Activated CD8-positive, alpha-beta T cell treated with anti-CD3 and anti-CD28 coated beads for 36 hours (primary cell): ENCODE measurements around the gene SRGAP1. TPM values are rescaled to one million over a fixed set of nuclear protein-coding genes. Genes with fewer than 3 reads are reported as not detected.

Experiments used
- ATAC-seq: fragments of 200-7000 bp; cut with Tn5 transposase; one replicate; pipeline ENCODE4 v1.10.0; 2021; ENCODE audit warnings: mild to moderate bottlenecking, moderate library complexity
- CTCF ChIA-PET: fragments of 350-600 bp; sonication (Branson Sonifier 250); formaldehyde crosslinking; loops from one replicate; lab custom pipeline; 2021; ENCODE audit warnings: antibody characterized with exemption; lab: Charles Lee
- POLR2A ChIA-PET: fragments of 350-600 bp; sonication (Branson Sonifier 250); formaldehyde crosslinking; loops from one replicate; lab custom pipeline; 2021; ENCODE audit warnings: antibody characterized with exemption; lab: Charles Lee
- DNase-seq: peaks from one replicate; pipeline ENCODE4 v3.0.0-alpha.2; 2020
- H3K27ac Mint-ChIP-seq: one replicate; pipeline ENCODE4 v1.8.0; 2021; ENCODE audit warnings: mild to moderate bottlenecking, mixed read lengths
- H3K27me3 Mint-ChIP-seq: one replicate; pipeline ENCODE4 v1.8.0; 2021; ENCODE audit warnings: mixed read lengths
- H3K36me3 Mint-ChIP-seq: one replicate; pipeline ENCODE4 v1.8.0; 2021; ENCODE audit warnings: low read depth, mixed read lengths
- H3K4me1 Mint-ChIP-seq: one replicate; pipeline ENCODE4 v1.8.0; 2021; ENCODE audit warnings: low read depth, mixed read lengths
- H3K4me3 Mint-ChIP-seq: one replicate; pipeline ENCODE4 v1.8.0; 2021; ENCODE audit warnings: mild to moderate bottlenecking, moderate library complexity, mixed read lengths
- H3K9me3 Mint-ChIP-seq: one replicate; pipeline ENCODE4 v1.8.0; 2021; ENCODE audit warnings: mixed read lengths
- intact Hi-C: fragments of 100-400 bp; cut with micrococcal nuclease; formaldehyde crosslinking; loops from one replicate; pipeline ENCODE4 v1.10.0; 2022
- total RNA-seq, 2 experiments: library from RNA; stranded (reverse); gene quantifications; one replicate each; pipeline ENCODE4 v1.2.3, GENCODE V29; 2021
- TF ChIP-seq, protein P1 (sequence below): fragments of 200-600 bp; IDR thresholded peaks from one replicate; pipeline ENCODE4 v1.8.0; 2022; ENCODE audit warnings: antibody characterized with exemption, mild to moderate bottlenecking

The SRGAP1 gene
- total RNA-seq, 2 experiments from 2014 or later = 0.02 to 0.07 TPM

DNA sequence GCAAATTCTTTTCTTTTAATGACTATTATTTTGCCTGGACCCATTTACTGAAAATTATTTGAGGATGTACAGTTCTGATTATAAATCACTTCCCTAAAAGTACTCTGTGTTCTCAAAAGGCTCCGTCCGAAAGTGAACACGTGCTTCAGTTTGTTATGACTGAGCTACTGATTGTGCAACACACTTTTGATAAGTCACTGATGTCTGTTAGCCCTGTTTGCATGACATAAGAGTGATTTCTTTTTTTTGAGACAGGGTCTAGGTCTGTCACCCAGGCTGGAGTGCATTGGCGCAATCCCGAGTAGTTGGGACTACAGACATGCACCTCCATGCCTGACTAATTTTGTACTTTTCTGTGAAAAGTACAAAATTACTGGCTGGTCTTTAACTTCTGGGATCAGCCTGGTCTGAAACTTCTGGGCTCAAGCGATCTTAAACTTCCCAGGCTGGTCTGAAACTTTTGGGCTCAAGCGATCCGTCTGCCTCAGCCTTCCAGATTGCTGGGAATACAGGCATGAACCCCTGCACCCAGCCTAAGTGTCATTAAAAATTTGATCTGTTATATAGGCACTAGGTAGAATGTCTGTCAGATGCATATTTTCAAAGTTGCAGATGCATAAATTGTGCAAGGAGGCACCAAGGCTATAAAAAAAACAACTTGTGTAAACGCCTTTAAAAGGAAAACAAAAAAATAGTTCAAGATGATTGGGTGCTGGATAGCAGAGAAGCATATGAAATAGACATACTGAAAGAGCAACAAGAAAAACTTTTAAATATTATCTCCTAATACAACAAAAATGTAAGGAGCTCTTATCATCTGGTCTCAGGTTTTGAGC lies 111.5 kb downstream of the SRGAP1 start:
- TF ChIP-seq, protein P1, sequence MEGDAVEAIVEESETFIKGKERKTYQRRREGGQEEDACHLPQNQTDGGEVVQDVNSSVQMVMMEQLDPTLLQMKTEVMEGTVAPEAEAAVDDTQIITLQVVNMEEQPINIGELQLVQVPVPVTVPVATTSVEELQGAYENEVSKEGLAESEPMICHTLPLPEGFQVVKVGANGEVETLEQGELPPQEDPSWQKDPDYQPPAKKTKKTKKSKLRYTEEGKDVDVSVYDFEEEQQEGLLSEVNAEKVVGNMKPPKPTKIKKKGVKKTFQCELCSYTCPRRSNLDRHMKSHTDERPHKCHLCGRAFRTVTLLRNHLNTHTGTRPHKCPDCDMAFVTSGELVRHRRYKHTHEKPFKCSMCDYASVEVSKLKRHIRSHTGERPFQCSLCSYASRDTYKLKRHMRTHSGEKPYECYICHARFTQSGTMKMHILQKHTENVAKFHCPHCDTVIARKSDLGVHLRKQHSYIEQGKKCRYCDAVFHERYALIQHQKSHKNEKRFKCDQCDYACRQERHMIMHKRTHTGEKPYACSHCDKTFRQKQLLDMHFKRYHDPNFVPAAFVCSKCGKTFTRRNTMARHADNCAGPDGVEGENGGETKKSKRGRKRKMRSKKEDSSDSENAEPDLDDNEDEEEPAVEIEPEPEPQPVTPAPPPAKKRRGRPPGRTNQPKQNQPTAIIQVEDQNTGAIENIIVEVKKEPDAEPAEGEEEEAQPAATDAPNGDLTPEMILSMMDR = no peak
- Mint-ChIP-seq H3K27ac (no peak overlapping the region), H3K9me3 (no peaks in the 10 kb centered on the region), H3K4me1 (no peaks in the 10 kb centered on the region), H3K4me3 (no peak overlapping the region), H3K27me3 (peaks cover 3% of the 10 kb centered on the region), H3K36me3 (no peaks in the 10 kb centered on the region)
- DNase-seq (no peak), ATAC-seq (no peak)
- intact Hi-C loops = no loop called here
- ChIA-PET CTCF (no interaction called here), POLR2A (no interaction called here)

DNA sequence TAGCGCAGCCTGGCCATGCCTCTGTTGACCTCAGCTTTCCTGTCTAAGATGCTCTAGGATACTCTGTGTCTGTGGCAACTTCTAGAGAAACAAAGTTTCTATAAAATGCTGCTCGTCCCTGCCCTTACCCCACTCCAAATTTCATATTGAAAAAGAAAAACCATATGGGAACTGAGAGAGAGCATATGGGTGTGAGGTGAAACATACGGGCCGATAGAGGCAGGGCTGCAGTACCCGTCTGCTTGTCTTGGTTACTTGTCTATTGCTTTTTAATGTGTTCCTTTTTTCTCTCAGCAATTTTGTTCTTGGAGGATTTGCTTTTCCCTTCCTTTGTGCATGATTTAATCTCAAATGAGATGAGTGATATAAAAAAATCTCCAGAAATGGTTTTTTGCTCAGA lies 113.0 kb downstream of the SRGAP1 start:
- ATAC-seq = no peak
- no peak overlapping the region for H3K27ac Mint-ChIP-seq
- TF ChIP-seq, protein P1 = no peak
- H3K27me3 Mint-ChIP-seq = peaks cover 3% of the 10 kb centered on the region
- ChIA-PET CTCF (no interaction called here), POLR2A (no interaction called here)
- intact Hi-C loops = no loop called here
- no peaks in the 10 kb centered on the region for H3K9me3 Mint-ChIP-seq
- no peaks in the 10 kb centered on the region for H3K4me1 Mint-ChIP-seq
- DNase-seq = no peak
- H3K36me3 Mint-ChIP-seq = no peaks in the 10 kb centered on the region
- no peak overlapping the region for H3K4me3 Mint-ChIP-seq

DNA sequence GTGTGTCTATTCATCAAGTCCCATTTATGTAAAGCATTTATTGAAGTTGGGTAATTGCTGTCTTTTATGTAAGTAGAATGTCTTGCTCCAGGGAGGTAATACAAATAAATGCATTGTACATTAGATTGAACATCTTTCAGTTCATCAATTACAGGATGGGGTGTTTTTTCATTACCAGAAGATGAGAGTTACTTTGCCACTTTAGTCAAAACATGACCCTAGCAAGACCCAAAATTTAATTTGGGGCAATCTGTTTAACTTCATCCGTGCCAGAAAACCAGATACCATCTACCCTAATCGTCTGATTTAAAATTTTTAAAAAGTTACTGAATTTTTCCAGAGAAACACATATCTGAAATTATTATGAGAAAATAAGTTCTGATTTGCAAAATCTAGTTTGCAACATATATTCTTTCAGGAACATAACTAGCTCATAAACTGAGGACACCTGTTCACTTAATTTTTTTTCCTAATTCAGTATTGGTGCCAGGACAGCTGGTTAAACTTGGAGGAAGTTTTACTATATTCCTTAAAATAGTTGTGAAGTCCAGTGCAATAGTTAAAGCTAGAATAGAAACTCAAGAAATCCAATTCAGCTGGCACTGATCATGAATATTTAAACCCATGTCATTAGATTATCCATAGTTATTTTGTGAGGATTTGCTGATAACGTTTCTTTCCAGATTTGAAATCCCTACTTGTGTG lies 114.5 kb downstream of the SRGAP1 start:
- DNase-seq (no peak), ATAC-seq (no peak)
- no peaks in the 10 kb centered on the region for H3K36me3 Mint-ChIP-seq
- TF ChIP-seq, protein P1 = no peak
- no peak overlapping the region for H3K27ac Mint-ChIP-seq
- peaks cover 3% of the 10 kb centered on the region for H3K27me3 Mint-ChIP-seq
- ChIA-PET CTCF (no interaction called here), POLR2A (no interaction called here)
- no peak overlapping the region for H3K4me3 Mint-ChIP-seq
- no peaks in the 10 kb centered on the region for H3K4me1 Mint-ChIP-seq
- H3K9me3 Mint-ChIP-seq = no peaks in the 10 kb centered on the region
- intact Hi-C loops = no loop called here

DNA sequence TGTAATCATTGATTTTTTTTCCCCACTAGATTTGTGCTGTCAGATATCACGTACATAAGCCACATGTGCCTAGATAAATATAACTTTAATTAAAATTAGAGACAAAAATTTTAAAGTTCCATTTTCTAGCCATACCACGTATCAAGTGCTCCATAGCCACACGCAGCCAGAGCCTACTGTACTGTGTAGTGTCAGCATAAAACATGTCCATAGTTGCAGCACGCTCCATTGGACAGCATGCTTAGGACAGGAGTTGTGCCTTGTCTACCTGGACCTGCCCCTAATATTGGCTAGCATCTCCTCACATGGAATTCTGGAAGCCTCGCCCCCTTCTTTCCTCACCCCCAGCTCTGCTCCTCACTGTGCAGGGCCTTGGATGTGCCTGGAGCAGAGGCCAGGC lies 116.5 kb downstream of the SRGAP1 start:
- Mint-ChIP-seq H3K4me3 (no peak overlapping the region), H3K27me3 (peaks cover 3% of the 10 kb centered on the region), H3K27ac (no peak overlapping the region), H3K36me3 (no peaks in the 10 kb centered on the region), H3K9me3 (no peaks in the 10 kb centered on the region), H3K4me1 (no peaks in the 10 kb centered on the region)
- DNase-seq = no peak
- ChIA-PET CTCF (no interaction called here), POLR2A (no interaction called here)
- ATAC-seq = no peak
- intact Hi-C loops = no loop called here
- TF ChIP-seq, protein P1 = no peak

DNA sequence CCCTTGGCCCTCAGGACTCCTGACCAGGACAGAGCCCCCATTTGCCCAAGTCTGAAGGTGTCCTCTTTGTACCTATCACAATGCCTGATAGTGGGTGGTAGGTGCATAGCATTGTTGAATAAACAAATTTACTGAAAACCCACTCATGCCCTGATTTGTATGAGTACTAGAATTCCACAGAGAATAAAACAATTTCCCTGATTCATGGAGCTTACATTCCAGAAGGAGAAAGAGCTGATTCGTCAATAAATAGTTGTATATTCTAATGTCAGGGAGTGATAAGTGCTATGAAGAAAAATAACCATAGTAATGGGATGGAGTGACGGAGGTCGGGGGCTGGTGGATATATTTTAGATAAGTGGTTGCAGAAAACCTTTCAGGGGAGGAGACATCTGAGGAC lies 117.0 kb downstream of the SRGAP1 start:
- Mint-ChIP-seq H3K27ac (no peak overlapping the region), H3K4me3 (no peak overlapping the region), H3K9me3 (no peaks in the 10 kb centered on the region), H3K27me3 (peaks cover 3% of the 10 kb centered on the region), H3K36me3 (no peaks in the 10 kb centered on the region), H3K4me1 (no peaks in the 10 kb centered on the region)
- ChIA-PET CTCF (no interaction called here), POLR2A (no interaction called here)
- DNase-seq (no peak), ATAC-seq (no peak)
- intact Hi-C loops = no loop called here
- TF ChIP-seq, protein P1 = no peak
